Lung (tissue), 12 donors: Measurements from ENCODE around the gene GEMIN4. TPM values are rescaled to one million over a fixed set of nuclear protein-coding genes. Genes with fewer than 3 reads are reported as not detected.
A peak's percentile ranks its signal among the peaks of the same experiment; 100 is the strongest.

Experiments used
- ATAC-seq: fragments of 200-7000 bp; cut with Tn5 transposase; one replicate; pipeline ENCODE4 v1.9.1; 2020; ENCODE audit warnings: moderate number of reproducible peaks; ENCODE audit not compliant: insufficient read depth, low FRiP score
- DNase-seq, 3 donors: peaks; one replicate each; pipeline ENCODE4 v3.0.0-alpha.2; 2013 to 2017
- H3K27ac ChIP-seq, 2 donors: one replicate each; pipeline ENCODE4 v1.5.1; 2013; ENCODE audit warnings: mild to moderate bottlenecking in 2 of 2, moderate library complexity in 2 of 2, control low read depth in 1 of 2, inconsistent platforms in 1 of 2, low read depth in 1 of 2, low read length in 1 of 2
- H3K27me3 ChIP-seq, 3 donors: one replicate each; pipeline ENCODE4 v1.5.1; 2013; ENCODE audit warnings: low read length in 2 of 3; ENCODE audit not compliant: control insufficient read depth in 3 of 3, insufficient read depth in 3 of 3
- H3K36me3 ChIP-seq, 4 donors: one replicate each; pipeline ENCODE4 v1.5.1; 2013; ENCODE audit warnings: low read length in 4 of 4, mild to moderate bottlenecking in 1 of 4, moderate library complexity in 1 of 4; ENCODE audit not compliant: control insufficient read depth in 4 of 4, insufficient read depth in 4 of 4
- H3K4me1 ChIP-seq, 5 donors: one replicate each; pipeline ENCODE4 v1.5.1; 2013; ENCODE audit warnings: low read length in 5 of 5, mild to moderate bottlenecking in 2 of 5, moderate library complexity in 1 of 5; ENCODE audit not compliant: control insufficient read depth in 5 of 5, insufficient read depth in 5 of 5
- H3K4me3 ChIP-seq: one replicate; pipeline ENCODE4 v1.5.1; 2013; ENCODE audit warnings: mild to moderate bottlenecking, control low read depth, moderate library complexity
- H3K9ac ChIP-seq, 2 donors: one replicate each; pipeline ENCODE4 v1.5.1; 2013; ENCODE audit warnings: low read length in 2 of 2, control low read depth in 1 of 2; ENCODE audit not compliant: insufficient read depth in 1 of 2
- H3K9me3 ChIP-seq, 4 donors: one replicate each; pipeline ENCODE4 v1.5.1; 2013; ENCODE audit warnings: low read length in 3 of 4, mild to moderate bottlenecking in 1 of 4, moderate library complexity in 1 of 4; ENCODE audit not compliant: control insufficient read depth in 4 of 4, insufficient read depth in 3 of 4
- WGBS, 2 donors: extraction: QIAGEN DNeasy Blood & Tissue Kit; methylation state at CpG; one replicate each; pipeline ENCODE4 v1.1.7; 2013; 5-methylcytosine and 5-hydroxymethylcytosine counted together
- polyA plus RNA-seq, 2 donors: library from polyadenylated mRNA; stranded (reverse); fragments of 200-250 nt; gene quantifications; one replicate each; pipeline ENCODE4 v1.2.1, GENCODE V29; 2013
- total RNA-seq, 2 donors: library from RNA; depleted of rRNA in 1 of 2; stranded (reverse); fragments of >200 nt in 1 of 2; gene quantifications; one replicate each; pipeline ENCODE4 v1.2.1, GENCODE V29; 2014 to 2021
- TF ChIP-seq, protein P1 (sequence below): IDR thresholded peaks from 2 replicates; pipeline ENCODE4 v1.5.1; 2012; ENCODE audit warnings: mild to moderate bottlenecking; ENCODE audit errors: control extremely low read depth, extremely low read depth
- donor health status: control.
- donor health status: control.
- donor health status: Bipolar disorder and iron deficiency.
- donor health status: healthy.
- donor health status: DM: yes; HTN: yes; CAD: no.

Gene GEMIN4
- total and polyA plus RNA-seq, 4 donors = 8.5 to 21.7 (median 14.2) TPM

DNA sequence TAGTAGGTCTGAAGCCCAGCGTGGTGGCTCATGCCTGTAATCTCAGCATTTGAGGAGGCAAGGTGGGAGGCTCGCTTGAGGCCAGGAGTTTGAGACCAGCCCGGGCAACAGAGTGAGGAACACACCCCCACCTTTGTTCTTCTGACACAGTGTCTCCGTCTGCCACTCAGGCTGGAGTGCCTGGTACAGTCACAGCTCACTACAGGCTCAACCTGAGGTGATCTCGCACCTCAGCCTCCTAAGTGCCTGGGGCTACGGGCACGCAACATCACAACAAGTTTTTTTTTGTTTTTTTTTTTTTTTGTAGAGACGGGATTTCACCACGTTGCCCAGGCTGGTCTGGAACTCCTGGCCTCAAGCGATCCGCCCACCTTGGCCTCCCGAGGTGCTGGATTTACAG lies 26.3 kb downstream of the GEMIN4 start:
- peak overlapping the region in 1 of 2 donors; percentile 73 for H3K27ac ChIP-seq
- H3K27me3 ChIP-seq = no peaks in the 10 kb centered on the region
- H3K4me1 ChIP-seq = peaks cover 0 to 8% (median 0%) of the 10 kb centered on the region in 5 donors
- H3K9ac ChIP-seq = no peak overlapping the region
- peak; percentile 39 for ATAC-seq
- H3K36me3 ChIP-seq = peaks cover 0 to 4% (median 0%) of the 10 kb centered on the region in 4 donors
- TF ChIP-seq, protein P1, sequence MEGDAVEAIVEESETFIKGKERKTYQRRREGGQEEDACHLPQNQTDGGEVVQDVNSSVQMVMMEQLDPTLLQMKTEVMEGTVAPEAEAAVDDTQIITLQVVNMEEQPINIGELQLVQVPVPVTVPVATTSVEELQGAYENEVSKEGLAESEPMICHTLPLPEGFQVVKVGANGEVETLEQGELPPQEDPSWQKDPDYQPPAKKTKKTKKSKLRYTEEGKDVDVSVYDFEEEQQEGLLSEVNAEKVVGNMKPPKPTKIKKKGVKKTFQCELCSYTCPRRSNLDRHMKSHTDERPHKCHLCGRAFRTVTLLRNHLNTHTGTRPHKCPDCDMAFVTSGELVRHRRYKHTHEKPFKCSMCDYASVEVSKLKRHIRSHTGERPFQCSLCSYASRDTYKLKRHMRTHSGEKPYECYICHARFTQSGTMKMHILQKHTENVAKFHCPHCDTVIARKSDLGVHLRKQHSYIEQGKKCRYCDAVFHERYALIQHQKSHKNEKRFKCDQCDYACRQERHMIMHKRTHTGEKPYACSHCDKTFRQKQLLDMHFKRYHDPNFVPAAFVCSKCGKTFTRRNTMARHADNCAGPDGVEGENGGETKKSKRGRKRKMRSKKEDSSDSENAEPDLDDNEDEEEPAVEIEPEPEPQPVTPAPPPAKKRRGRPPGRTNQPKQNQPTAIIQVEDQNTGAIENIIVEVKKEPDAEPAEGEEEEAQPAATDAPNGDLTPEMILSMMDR = no peak
- no peak overlapping the region for H3K4me3 ChIP-seq
- H3K9me3 ChIP-seq = no peaks in the 10 kb centered on the region
- DNase-seq = no peak
- 65 to 74% methylated on average over 12 of the region's 12 CpGs for WGBS, 2 donors

DNA sequence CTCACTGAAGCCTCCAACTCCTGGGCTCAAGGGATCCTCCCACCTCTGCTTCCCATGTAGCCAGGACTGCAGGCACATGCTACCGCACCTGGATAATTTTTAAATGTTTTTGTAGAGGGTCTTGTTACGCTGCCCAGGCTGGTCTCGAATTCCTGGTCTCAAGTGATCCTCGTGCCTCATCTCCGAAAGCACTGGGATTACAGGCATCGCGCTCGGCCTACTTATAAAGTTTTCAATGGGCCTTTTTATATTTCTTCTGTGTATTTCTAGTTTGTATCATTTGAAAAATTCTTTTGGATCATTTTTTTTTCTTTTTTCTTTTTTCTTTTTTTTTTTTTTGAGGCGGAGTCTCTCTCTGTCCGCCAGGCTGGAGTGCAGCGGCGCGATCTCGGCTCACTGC lies 27.0 kb downstream of the GEMIN4 start:
- Histone ChIP-seq H3K4me3 (no peak overlapping the region), H3K36me3 (peaks cover 0 to 7% (median 0%) of the 10 kb centered on the region in 4 donors), H3K27me3 (no peaks in the 10 kb centered on the region), H3K27ac (no peak overlapping the region), H3K9me3 (no peaks in the 10 kb centered on the region), H3K4me1 (peaks cover 0 to 8% (median 0%) of the 10 kb centered on the region in 5 donors), H3K9ac (no peak overlapping the region)
- 89 to 94% methylated on average over 14 of the region's 14 CpGs for WGBS, 2 donors
- ATAC-seq = no peak
- TF ChIP-seq, protein P1 = no peak
- DNase-seq = no peak

DNA sequence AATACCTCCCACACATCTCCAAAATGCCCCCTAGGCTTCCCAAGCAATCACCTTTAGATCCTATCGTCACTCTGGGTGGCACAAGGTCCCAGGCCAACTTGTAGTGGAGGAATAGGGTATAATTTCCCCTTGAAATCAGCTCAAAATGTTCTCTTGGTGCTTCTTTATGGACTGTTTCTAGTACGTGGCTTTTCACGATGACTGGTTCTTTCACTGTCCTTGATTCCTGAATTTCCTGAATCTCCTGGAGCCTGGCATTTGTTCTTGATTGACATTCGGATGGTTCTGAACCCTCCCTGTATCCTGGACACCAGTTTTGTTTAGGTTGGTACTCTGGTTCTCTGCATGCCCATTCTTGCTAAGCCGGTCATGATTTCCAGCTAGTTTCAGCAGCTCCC lies 30.5 kb downstream of the GEMIN4 start:
- Histone ChIP-seq H3K27ac (peak overlapping the region in 1 of 2 donors; percentile 14), H3K4me3 (no peak overlapping the region), H3K27me3 (no peaks in the 10 kb centered on the region), H3K9ac (no peak overlapping the region), H3K9me3 (no peaks in the 10 kb centered on the region), H3K36me3 (peaks cover 0 to 2% (median 0%) of the 10 kb centered on the region in 4 donors), H3K4me1 (peaks cover 0 to 8% (median 0%) of the 10 kb centered on the region in 5 donors)
- 85 to 92% methylated on average over 5 of the region's 5 CpGs for WGBS, 2 donors
- DNase-seq (no peak), ATAC-seq (no peak)
- TF ChIP-seq, protein P1 = no peak
